Lower lobe of right lung (tissue), 2 donors: Measurements from ENCODE around the gene SLC6A18. TPM values are rescaled to one million over a fixed set of nuclear protein-coding genes. Genes with fewer than 3 reads are reported as not detected.

Source experiments
- ATAC-seq, 2 donors: fragments of 200-7000 bp; cut with Tn5 transposase; one replicate each; pipeline ENCODE4 v1.9.1; 2020 to 2022; ENCODE audit warnings: mild to moderate bottlenecking in 2 of 2, moderate library complexity in 2 of 2
- DNase-seq: peaks from one replicate; pipeline ENCODE4 v3.0.0-alpha.2; 2020
- H3K27ac ChIP-seq: fragments of 200-600 bp; one replicate; pipeline ENCODE4 v1.8.0; 2022
- H3K27me3 ChIP-seq: fragments of 200-600 bp; one replicate; pipeline ENCODE4 v1.8.0; 2022; ENCODE audit warnings: low read depth
- H3K36me3 ChIP-seq: fragments of 200-600 bp; one replicate; pipeline ENCODE4 v1.8.0; 2022; ENCODE audit warnings: mild to moderate bottlenecking
- H3K4me1 ChIP-seq: fragments of 200-600 bp; one replicate; pipeline ENCODE4 v1.8.0; 2022
- H3K4me3 ChIP-seq: fragments of 200-600 bp; one replicate; pipeline ENCODE4 v1.8.0; 2022; ENCODE audit warnings: mild to moderate bottlenecking
- H3K9me3 ChIP-seq: fragments of 200-600 bp; one replicate; pipeline ENCODE4 v1.8.0; 2022
- intact Hi-C: fragments of 100-400 bp; cut with DNase I; formaldehyde crosslinking; loops from one replicate; pipeline ENCODE4 v1.11.0; 2022
- total RNA-seq: library from RNA; stranded (reverse); fragmentation: NEBNext Ultra II Directional; extraction: Animal tissue kit (Norgen Biotek cat#: 25700); gene quantifications from one replicate; pipeline ENCODE4 v1.2.1, GENCODE V29; 2021
- TF ChIP-seq, protein P1 (sequence below): fragments of 200-600 bp; IDR thresholded peaks from one replicate; pipeline ENCODE4 v1.8.0; 2022; ENCODE audit warnings: antibody characterized with exemption, mild to moderate bottlenecking
- donor health status: DM: no; HTN: yes; CAD: no; lungs with severe emphysema.

SLC6A18 gene
- total RNA-seq, 1 donor from 2014 or later: not detected

DNA sequence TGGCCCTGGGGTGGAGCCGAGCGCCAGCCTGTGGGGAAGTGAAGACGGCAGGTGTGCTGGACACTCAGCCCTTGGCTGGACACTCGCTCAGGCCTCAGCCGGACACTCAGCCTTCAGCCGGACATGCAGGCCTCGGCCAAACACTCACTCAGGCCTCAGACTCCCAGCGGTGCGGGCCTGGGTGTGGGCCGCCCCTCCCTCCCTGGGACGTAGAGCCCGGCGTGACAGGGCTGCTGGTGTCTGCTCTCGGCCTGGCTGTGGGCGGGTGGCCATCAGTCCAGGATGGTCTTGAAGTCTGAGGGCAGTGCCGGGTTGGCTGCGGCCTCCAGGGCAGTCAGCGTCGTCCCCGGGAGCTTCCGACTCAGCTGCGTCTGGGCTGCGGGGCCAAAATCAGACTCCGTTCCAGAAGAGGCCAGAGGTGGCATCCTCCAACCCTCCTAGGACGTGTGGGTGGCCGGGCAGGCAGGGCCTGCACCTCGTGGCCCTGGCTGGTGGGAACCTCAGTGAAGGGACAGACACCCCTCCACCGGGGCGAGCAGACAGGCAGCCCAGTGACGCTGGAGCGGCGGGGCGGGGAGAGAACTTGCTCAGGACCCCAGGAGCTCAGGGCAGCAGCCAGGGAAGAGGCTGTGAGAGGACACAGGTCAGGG lies 28.4 kb downstream of the SLC6A18 start:
- DNase-seq: no peak
- Histone ChIP-seq H3K27ac (no peak overlapping the region), H3K4me1 (no peaks in the 10 kb centered on the region), H3K4me3 (no peak overlapping the region), H3K36me3 (no peaks in the 10 kb centered on the region), H3K9me3 (no peaks in the 10 kb centered on the region), H3K27me3 (peaks cover under 1% of the 10 kb centered on the region)
- ATAC-seq: no peak
- TF ChIP-seq, protein P1, sequence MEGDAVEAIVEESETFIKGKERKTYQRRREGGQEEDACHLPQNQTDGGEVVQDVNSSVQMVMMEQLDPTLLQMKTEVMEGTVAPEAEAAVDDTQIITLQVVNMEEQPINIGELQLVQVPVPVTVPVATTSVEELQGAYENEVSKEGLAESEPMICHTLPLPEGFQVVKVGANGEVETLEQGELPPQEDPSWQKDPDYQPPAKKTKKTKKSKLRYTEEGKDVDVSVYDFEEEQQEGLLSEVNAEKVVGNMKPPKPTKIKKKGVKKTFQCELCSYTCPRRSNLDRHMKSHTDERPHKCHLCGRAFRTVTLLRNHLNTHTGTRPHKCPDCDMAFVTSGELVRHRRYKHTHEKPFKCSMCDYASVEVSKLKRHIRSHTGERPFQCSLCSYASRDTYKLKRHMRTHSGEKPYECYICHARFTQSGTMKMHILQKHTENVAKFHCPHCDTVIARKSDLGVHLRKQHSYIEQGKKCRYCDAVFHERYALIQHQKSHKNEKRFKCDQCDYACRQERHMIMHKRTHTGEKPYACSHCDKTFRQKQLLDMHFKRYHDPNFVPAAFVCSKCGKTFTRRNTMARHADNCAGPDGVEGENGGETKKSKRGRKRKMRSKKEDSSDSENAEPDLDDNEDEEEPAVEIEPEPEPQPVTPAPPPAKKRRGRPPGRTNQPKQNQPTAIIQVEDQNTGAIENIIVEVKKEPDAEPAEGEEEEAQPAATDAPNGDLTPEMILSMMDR: no peak
- intact Hi-C loops: no loop called here

DNA sequence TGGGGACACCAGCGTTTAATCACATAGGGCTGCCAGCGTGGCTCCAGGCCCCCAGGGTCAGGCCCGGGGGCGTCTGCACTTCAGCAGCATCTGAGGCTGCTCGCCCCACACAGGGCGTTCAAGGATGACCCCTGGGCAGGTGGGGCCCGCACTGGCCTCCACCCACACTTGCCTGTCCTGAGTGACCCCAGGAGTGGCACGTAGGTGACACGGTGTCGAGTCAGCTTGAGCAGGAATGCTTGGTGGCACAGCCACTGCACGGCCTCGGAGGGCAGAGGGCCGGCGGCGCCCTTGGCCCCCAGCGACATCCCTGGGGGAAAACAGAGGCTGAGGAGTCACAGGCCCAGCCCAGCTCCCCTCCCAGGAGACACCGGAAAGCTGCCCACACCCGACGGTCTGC lies 29.0 kb downstream of the SLC6A18 start:
- no peak overlapping the region for H3K27ac ChIP-seq
- no peaks in the 10 kb centered on the region for H3K27me3 ChIP-seq
- no peaks in the 10 kb centered on the region for H3K9me3 ChIP-seq
- intact Hi-C loops: no loop called here
- H3K4me1 ChIP-seq: no peaks in the 10 kb centered on the region
- no peak overlapping the region for H3K4me3 ChIP-seq
- ATAC-seq: no peak
- no peak for DNase-seq
- TF ChIP-seq, protein P1: no peak
- H3K36me3 ChIP-seq: no peaks in the 10 kb centered on the region

DNA sequence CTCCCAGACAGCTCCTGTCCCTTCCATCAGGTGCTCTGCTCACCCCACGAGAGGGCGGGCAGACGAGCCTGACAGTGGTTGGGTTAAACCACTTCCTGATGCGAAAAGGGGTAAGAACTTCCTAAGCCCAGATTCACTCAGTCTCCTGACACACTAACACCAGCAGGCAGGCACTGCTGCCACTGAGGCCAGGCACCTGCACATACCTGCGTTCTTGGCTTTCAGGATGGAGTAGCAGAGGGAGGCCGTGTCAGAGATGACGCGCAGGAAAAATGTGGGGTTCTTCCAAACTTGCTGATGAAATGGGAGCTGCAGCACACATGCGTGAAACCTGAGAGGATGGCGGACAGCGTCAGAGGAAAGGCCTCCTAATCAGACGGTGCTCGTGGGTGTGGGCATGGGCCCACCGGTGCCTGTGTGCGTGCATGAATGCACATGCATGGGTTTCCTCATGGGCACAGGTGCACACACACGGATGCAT lies 29.9 kb downstream of the SLC6A18 start:
- ATAC-seq (no peak), DNase-seq (no peak)
- no peaks in the 10 kb centered on the region for H3K27me3 ChIP-seq
- H3K9me3 ChIP-seq: no peaks in the 10 kb centered on the region
- no peaks in the 10 kb centered on the region for H3K36me3 ChIP-seq
- no peaks in the 10 kb centered on the region for H3K4me1 ChIP-seq
- TF ChIP-seq, protein P1: no peak
- intact Hi-C loops: no loop called here
- H3K27ac ChIP-seq: no peak overlapping the region
- H3K4me3 ChIP-seq: no peak overlapping the region

DNA sequence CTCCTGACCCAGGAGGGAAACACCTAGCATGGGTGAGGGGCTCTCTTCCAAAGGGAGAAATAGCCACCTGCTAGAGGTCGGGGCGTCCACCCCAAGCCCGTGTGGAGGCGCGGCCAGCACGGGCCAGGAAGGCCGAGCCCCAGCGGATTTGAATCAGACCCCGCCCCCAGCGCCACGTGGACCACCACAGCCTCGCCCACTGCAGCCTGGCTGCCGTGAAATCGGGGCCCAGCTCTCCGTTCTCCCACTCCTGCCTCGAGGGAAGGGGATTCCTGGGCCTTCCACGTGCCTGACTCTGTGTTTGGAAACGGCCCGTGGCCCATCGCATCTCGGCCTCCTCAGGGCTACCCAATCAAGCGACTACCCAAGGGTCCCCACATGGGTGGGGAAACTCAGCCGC lies 31.6 kb downstream of the SLC6A18 start:
- no peaks in the 10 kb centered on the region for H3K27me3 ChIP-seq
- no peak for ATAC-seq
- DNase-seq: no peak

DNA sequence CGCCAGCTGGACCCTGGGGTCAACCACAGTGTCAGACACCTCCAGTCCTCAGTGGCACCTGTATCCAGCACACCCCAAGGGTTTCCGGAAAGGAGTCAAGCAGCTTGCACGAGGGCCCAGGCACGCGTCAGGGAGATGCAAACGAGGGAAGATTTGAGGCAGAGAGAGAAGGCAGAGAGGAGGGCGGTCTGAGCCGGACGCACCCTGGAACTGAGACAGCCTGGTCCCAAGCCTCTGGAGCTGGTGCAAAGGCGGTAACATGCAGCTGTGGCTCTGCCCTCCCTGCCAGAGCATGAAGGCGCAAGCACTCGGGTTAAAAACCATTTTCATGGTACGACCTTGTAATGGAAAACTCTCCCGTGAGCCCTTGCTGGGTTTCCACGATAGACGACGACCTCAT lies 32.2 kb downstream of the SLC6A18 start:
- H3K4me1 ChIP-seq: no peaks in the 10 kb centered on the region
- intact Hi-C loops: no loop called here
- no peaks in the 10 kb centered on the region for H3K27me3 ChIP-seq
- ATAC-seq: no peak
- DNase-seq: no peak
- H3K4me3 ChIP-seq: no peak overlapping the region
- H3K36me3 ChIP-seq: no peaks in the 10 kb centered on the region
- H3K27ac ChIP-seq: no peak overlapping the region
- H3K9me3 ChIP-seq: no peaks in the 10 kb centered on the region
- TF ChIP-seq, protein P1: no peak

More for the DNA sequence above, 31.6 kb downstream of the SLC6A18 start:
- Histone ChIP-seq H3K4me3 (no peak overlapping the region), H3K9me3 (no peaks in the 10 kb centered on the region), H3K4me1 (no peaks in the 10 kb centered on the region), H3K27ac (no peak overlapping the region), H3K36me3 (no peaks in the 10 kb centered on the region)
- TF ChIP-seq, protein P1: no peak
- intact Hi-C loops: no loop called here
